ENCODE results near the gene PHOX2A.
"Not testable (repeated sequence)": the region's sequence is repeated elsewhere in the genome, so short reads cannot be mapped to it uniquely, and the experiment has no call there.

The PHOX2A gene

DNA sequence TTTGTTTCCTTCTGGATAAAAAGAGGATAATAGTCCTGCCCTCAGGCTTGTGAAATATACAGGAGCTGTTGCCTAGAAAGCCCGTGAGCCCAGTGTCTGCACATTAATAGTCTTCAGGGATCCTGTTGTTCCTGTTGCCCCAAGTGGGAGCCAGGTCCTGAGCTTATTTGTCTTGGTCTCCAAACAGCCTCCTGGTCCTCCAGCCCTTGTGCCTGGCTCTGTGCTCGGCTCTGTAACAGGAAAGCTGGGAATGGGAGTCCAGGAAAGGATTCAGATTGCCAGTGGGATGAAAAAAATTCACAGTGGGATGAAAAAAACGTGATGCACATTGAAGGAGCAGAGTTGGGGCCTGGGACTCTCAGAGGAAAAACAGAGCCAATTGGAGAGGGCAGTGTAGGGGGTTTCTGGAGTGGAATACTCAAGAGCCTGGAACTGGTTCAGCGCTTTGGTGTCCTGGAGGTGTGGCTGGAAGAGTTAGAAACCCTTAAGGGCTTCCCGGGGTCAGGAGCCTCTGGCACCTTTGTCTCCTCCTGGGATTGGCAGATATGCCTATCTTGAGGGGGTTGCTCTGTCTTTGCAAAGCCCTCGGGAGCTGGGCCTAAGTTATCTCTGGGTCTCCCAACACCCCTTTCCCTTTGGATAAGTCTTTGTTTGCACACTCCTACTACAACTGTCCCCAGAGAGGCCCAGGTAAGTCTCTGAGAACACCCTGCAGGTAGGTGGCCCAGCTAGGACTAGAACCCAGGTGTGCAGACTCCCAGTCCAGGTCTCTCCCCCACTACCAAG, 21.7 kb downstream of the PHOX2A start:
- DNase-seq (ENCODE audit: low read depth, low spot score), result no peak

DNA sequence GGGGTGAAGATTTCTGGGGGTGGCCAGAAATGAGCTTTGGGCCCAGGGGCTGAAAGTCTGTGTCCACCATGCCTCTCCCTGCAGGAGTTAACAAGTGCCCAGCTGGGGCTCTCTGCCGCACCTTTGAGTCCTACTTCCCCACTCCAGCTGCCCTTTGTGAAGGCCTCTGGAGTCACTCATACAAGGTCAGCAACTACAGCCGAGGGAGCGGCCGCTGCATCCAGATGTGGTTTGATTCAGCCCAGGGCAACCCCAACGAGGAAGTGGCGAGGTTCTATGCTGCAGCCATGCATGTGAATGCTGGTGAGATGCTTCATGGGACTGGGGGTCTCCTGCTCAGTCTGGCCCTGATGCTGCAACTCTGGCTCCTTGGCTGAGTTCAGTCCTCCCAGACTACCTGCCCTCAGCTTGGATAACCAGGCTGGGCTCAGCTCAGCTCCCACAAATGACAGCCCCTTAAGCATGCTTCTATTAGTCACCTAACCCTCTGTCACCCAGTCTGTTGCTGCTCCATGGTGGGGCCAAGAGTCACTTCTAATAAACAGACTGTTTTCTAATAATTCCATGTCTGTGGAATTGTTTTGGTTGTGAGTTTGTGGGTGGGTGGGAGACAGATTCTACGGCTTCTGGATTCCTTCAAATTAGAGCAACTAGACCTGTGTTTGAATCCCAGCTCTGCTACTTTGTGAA, 22.4 kb downstream of the PHOX2A start:
- DNase-seq (ENCODE audit: low read depth, low spot score), result no peak

DNA sequence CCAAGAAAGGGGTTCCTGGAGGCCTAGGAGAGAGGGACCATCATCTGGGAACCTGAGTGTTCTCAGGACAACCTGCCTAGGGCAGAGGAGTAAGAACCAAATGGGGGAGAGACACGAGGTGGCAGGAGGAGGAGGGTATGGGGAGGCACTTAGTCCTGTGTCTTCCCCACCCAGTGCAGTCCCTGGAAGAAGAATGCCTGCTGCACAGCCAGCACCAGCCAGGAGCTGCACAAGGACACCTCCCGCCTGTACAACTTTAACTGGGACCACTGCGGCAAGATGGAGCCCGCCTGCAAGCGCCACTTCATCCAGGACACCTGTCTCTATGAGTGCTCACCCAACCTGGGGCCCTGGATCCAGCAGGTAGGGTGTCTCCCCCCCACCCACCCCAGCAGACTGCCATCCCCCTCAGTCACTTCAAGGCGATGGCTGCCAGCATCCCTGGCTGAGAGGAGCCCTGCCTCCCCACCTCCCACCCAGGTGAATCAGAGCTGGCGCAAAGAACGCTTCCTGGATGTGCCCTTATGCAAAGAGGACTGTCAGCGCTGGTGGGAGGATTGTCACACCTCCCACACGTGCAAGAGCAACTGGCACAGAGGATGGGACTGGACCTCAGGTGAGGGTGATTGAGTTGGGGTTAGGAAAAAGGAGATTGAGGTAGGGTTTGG, 23.1 kb downstream of the PHOX2A start:
- DNase-seq (ENCODE audit: low read depth, low spot score), result no peak

DNA sequence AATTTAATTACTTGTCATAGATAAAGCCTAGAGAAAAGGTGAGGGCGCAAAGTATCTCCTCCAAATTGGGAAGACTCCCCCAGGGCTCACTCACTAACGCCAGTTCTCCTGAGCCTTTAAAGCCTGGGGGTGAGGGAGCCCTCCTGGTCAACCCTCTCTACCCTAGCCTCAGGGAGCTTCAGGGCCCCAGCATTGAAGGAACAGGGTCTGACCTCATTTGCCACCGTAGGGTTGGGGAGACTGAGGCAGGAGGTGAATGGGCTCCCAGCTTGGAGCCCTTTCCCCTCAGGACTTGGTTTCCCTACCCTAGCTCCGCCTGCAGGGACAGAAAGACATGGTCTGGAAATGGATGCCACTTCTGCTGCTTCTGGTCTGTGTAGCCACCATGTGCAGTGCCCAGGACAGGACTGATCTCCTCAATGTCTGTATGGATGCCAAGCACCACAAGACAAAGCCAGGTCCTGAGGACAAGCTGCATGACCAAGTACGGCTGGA, 25.7 kb downstream of the PHOX2A start:
- no peak for DNase-seq (ENCODE audit: low read depth, low spot score)

DNA sequence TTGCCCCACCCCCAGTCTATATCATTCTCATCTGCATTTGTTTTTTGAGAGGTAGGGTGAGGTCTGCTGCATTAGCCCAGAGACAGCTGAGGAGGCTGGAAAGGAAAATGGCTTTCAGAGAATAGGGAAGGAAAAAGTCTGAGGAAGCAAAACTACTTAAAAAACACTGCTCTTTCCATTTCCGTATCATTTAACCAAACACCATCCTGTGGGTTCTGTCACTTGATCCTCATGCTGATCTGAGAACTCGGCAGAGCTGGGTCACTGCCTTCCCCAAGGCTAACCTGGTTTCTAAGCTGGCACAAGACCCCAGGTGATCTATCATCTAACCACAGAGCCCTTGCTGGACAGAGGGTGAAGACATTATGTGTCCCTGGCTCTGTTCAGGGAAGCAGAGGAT, 26.1 kb downstream of the PHOX2A start:
- DNase-seq (ENCODE audit: low read depth, low spot score), result no peak

DNA sequence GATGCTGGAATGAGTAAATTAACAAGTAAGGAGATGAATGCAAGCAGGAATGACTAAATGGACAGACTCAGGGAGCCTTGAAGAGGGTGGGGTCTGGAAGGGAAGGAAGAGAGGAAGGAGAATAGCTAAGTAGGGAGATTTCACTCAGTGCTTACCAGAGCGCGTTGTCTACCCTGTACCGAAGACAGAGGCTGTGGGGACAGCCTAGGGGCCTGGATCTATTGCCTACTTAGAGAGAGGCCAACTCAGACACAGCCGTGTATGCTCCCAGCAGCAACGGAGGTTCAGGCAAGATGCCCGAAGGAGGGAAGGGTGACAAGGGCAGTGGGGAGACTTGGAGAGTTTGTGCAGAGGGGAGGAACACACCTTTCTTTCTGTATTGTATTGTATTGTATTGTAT, 27.3 kb downstream of the PHOX2A start, which contains the start of gene FOLR2:
TSS of gene FOLR2 (plus strand) at position 157 of the 400 bp plus-strand sequence. CDS start 1,791 bp downstream, outside the sequence.
- no peak for DNase-seq (ENCODE audit: low read depth, low spot score)

DNA sequence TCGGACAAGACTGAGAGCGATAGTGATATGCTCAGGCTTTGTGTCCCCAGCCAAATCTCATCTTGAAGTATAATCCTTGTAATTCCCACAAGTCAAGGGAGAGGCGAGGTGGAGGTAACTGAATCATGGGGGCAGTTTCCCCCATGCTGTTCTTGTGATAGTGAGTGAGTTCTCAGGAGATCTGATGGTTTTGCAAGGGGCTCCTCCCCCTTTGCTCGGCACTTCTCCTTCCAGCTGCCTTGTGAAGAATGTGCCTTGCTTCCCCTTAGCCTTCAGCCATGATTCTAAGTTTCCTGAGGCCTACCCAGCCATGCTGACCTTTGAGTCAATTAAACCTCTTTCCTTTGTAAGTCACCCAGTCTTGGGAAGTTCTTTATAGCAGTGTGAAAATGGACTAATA, 34.9 kb downstream of the PHOX2A start:
- DNase-seq (ENCODE audit: low read depth, low spot score), result no peak

DNA sequence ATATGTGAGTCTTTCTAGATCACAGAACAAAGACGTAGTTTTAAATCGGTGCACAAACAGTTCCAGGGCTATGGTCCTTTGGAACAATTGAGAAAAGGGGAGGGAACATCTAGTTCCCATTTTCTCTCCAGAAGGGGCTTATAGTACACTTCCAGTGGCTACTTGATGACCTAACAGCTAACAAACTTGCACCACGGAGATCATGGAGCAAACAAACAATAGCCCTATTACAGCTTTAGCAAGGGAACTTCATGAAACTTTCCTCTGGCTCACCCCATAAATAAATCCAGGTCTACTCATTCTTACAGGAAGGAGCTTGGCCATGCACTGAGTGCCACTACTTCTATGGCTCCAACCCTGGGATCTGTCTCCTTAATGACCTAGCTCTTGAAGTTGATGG, 35.7 kb downstream of the PHOX2A start:
- no peak for DNase-seq (ENCODE audit: low read depth, low spot score)

DNA sequence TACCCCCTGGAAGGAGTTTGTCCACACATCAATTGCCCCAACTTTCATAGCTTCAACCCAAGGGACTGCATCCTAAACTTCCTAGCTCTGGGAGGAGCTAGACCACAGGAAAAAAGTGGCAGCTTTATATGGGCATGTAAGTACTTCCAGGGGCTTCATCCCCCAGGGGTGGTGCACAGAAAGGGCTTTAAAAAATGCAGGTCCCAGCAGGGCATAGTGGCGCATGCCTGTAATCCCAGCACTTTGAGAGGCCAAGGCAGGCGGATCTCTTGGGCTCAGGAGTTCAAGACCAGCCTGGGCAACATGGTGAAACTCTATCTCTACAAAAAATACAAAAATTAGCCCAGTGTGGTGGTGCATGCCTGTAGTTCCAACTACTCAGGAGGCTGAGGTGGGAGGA, 37.2 kb downstream of the PHOX2A start:
- DNase-seq (ENCODE audit: low read depth, low spot score), result not testable (repeated sequence)

DNA sequence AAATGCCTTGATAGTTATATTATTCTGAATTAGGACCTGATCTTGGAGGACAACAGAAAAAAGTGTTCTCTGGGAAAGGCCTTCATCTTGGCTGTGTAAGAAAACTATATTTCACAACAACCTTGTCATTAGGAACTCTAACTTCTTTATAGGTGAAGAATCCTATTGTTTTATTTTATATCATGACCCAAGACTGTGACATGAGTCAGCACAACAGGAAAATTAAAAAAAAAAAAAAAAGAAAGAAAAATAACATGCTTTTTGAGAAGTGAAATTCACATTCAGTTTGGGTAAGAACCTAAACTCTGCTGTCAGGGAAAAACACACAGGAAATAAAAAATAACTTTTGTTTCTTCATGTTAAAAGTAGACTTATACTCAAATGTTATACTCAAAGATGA, 39.1 kb downstream of the PHOX2A start:
- DNase-seq (ENCODE audit: low read depth, low spot score), result no peak

DNA sequence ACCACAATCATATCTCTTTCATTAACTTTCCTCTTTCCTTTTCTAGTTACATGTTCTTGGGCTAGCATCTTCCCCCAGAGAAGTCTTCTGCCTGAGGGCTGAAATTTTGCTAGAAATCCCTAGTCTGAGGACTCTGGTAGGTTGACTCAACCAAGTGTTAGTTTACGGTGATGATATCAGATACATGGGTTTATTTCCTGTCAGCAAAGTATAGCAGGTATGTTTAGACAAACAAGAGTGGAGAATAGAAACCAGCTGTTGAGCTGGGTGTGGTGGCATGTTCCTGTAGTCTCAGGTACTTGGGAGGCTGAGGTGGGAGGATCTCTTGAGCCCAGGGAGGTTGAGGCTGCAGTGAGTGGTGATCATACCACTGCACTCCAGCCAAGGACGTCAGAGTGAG, 40.8 kb downstream of the PHOX2A start:
- no peak for DNase-seq (ENCODE audit: low read depth, low spot score)

DNA sequence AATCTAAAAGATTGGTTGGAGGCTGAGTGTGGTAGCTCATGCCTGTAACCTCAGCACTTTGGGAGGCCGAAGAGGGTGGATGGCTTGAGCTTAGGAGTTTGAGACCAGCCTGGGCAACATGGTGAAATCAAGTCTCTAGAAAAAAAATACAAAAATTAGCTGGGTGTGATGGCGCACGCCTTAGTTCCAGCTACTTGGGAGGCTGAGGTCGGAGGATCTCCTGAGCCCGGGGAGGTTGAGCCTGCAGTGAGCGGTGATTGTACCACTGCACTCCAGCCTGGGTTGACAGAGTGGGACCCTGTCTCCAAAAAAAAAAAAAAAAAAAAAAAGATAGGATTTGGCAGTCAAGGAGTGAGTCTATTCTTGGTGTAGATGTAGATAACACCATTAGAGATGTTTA, 41.4 kb downstream of the PHOX2A start:
- no peak for DNase-seq (ENCODE audit: low read depth, low spot score)

DNA sequence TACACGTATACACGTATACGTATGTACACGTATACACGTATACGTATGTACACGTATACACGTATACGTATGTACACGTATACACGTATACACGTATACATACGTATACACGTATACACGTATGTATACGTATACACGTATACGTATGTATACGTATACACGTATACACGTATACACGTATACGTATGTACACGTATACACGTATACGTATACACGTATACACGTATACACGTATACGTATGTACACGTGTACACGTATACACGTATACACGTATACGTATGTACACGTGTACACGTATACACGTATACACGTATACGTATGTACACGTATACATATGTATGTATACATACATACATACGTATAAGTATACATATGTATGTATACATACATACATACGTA, 42.5 kb downstream of the PHOX2A start:
- DNase-seq (ENCODE audit: low read depth, low spot score), result not testable (repeated sequence)

DNA sequence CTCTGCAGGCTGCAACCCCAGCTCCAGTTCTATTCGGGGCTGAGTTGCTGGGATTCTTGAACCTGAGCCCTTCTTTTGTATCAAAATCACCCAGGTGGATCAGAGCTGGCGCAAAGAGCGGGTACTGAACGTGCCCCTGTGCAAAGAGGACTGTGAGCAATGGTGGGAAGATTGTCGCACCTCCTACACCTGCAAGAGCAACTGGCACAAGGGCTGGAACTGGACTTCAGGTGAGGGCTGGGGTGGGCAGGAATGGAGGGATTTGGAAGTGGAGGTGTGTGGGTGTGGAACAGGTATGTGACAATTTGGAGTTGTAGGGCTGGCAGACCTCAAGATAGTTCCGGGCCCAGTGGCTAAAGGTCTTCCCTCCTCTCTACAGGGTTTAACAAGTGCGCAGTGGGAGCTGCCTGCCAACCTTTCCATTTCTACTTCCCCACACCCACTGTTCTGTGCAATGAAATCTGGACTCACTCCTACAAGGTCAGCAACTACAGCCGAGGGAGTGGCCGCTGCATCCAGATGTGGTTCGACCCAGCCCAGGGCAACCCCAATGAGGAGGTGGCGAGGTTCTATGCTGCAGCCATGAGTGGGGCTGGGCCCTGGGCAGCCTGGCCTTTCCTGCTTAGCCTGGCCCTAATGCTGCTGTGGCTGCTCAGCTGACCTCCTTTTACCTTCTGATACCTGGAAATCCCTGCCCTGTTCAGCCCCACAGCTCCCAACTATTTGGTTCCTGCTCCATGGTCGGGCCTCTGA, 48.3 kb downstream of the PHOX2A start:
- DNase-seq (ENCODE audit: low read depth, low spot score), result no peak

DNA sequence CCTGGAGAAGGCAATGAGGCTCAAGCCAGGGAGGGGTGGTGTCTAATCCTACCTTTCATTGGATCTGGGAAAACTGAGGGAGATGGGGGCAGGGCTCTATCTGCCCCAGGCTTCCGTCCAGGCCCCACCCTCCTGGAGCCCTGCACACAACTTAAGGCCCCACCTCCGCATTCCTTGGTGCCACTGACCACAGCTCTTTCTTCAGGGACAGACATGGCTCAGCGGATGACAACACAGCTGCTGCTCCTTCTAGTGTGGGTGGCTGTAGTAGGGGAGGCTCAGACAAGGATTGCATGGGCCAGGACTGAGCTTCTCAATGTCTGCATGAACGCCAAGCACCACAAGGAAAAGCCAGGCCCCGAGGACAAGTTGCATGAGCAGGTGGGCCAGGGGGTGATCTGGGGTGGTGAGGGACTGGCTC, 52.0 kb downstream of the PHOX2A start, which contains the start of gene FOLR1:
TSS of gene FOLR1 (plus strand) at position 180 of the 421 bp plus-strand sequence. CDS start at position 214, 34 bp downstream.
- no peak for DNase-seq (ENCODE audit: low read depth, low spot score)

DNA sequence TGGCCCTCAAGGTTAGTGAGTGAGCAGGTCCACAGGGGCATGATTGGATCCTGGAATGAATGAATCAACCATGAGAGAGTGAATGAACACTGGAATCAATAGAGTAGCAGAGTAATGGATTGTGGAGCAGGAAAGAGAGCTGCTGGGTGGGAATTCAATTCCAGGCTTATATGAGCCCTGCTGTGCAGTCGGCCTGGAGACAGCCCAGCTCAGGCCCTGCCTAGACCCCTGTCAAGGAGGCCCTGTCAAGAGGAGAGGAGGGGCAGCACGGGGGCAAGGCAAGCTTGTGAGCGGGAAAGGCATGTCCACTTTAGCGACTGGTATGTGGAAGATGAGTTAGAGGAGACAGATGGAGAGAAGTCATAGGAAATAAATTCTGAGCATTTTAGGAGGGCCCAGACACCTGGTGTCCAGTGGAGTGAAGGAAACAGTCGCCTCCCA, 53.3 kb downstream of the PHOX2A start:
- no peak for DNase-seq (ENCODE audit: low read depth, low spot score)

DNA sequence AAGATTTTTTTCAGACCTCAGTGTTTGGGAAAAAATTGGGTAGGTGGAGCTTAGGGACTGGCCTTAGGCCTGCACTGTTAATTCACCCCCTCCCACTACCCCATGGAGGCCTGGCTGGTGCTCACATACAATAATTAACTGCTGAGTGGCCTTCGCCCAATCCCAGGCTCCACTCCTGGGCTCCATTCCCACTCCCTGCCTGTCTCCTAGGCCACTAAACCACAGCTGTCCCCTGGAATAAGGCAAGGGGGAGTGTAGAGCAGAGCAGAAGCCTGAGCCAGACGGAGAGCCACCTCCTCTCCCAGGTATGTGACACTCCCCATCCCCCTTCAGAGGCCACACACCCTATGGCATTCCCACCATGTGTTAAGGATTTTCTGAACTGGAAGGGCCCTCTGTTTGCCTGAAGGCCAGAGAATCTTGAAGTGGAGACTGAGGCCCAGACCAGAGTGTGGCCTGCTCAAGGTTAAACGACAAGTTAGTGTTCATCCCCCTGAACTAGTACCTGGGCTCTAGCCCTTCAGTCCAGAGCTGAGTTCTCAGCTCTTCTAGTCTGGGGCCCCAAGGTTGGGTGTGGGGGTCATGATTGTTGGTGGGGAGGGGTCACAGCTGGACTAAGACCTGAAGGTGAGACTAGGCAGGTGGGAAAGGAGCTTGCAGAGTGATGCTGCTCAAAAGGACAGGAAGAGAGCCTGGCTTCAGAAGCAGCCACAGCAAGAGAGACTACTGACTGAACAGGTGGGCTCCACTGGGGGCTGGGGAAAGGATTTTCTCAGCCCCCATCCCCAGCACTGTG, 54.3 kb downstream of the PHOX2A start:
- no peak for DNase-seq (ENCODE audit: low read depth, low spot score)
